GM06990 (cell line): Measurements from ENCODE around the gene HIRIP3.
A peak's percentile ranks its signal among the peaks of the same experiment; 100 is the strongest.

Experiments used
- DNase-seq: peaks from one replicate; pipeline ENCODE4 v3.0.0-alpha.2; 2011; ENCODE audit not compliant: insufficient read length; ENCODE audit errors: extremely low read depth
- H3K27me3 ChIP-seq: replicated peaks from 2 replicates; pipeline ENCODE4 v1.6.0; 2011; ENCODE audit warnings: low read length; ENCODE audit not compliant: control insufficient read depth, insufficient read depth
- H3K36me3 ChIP-seq: 2 replicates; pipeline ENCODE4 v1.5.1; 2011; ENCODE audit warnings: low read length; ENCODE audit not compliant: control insufficient read depth, insufficient read depth
- H3K4me3 ChIP-seq: replicated peaks from 2 replicates; pipeline ENCODE4 v1.5.1; 2011; ENCODE audit warnings: low read depth, mild to moderate bottlenecking, control low read depth, low read length
- CTCF ChIP-seq: IDR thresholded peaks from 2 replicates; pipeline ENCODE4 v1.5.1; 2011; ENCODE audit warnings: low read length, control low read depth, mild to moderate bottlenecking, inconsistent platforms; ENCODE audit not compliant: insufficient read depth, poor library complexity, severe bottlenecking

HIRIP3 gene

GRCh38 chr16:29996766-29997250 is 1.4 kb upstream of the HIRIP3 start:
- no peaks in the 10 kb centered on the region for H3K27me3 ChIP-seq
- DNase-seq, result no peak
- peaks cover 20% of the 10 kb centered on the region for H3K36me3 ChIP-seq
- H3K4me3 ChIP-seq, result peak overlapping the region; percentile 78
- no peak for TF ChIP-seq CTCF

GRCh38 chr16:29995911-29996765 is 721 bp upstream of the HIRIP3 start, which contains the start of gene INO80E:
TSS of gene INO80E (plus strand) at chr16:29996241. CDS start at chr16:29996311, 70 bp downstream.
- Histone ChIP-seq H3K27me3 (no peaks in the 10 kb centered on the region), H3K36me3 (peaks cover 18% of the 10 kb centered on the region), H3K4me3 (peak within 1 kb of the TSS; percentile 78)
- peak; percentile 98 for DNase-seq
- TF ChIP-seq CTCF, result no peak

- Histone ChIP-seq H3K4me3 (peak overlapping the region; percentile 78), H3K27me3 (no peaks in the 10 kb centered on the region), H3K36me3 (peaks cover 16% of the 10 kb centered on the region)
- DNase-seq, result no peak
- TF ChIP-seq CTCF, result no peak
These were observed 655 bp downstream of the HIRIP3 start for GRCh38 chr16:29994600-29995323.

- no peak for TF ChIP-seq CTCF
These were observed 1.4 kb downstream of the HIRIP3 start for GRCh38 chr16:29993903-29994599.

GRCh38 chr16:29993191-29993902 is 2.1 kb downstream of the HIRIP3 start:
- H3K36me3 ChIP-seq, result peaks cover 19% of the 10 kb centered on the region
- DNase-seq, result no peak
- TF ChIP-seq CTCF, result no peak
- H3K27me3 ChIP-seq, result no peaks in the 10 kb centered on the region
- no peak overlapping the region for H3K4me3 ChIP-seq

More at GRCh38 chr16:29993903-29994599, 1.4 kb downstream of the HIRIP3 start:
- H3K4me3 ChIP-seq, result peak overlapping the region; percentile 78; the same call in 1 of the 2 replicates
- DNase-seq, result no peak
- H3K27me3 ChIP-seq, result no peaks in the 10 kb centered on the region
- peaks cover 15% of the 10 kb centered on the region for H3K36me3 ChIP-seq
